OCI-LY7 (cell line): ENCODE measurements around the gene CCDC51. TPM values are rescaled to one million over a fixed set of nuclear protein-coding genes. Genes with fewer than 3 reads are reported as not detected.

Experiments
- BruUV-seq: library from RNA; stranded (reverse); fragments of 400-500 nt; replicated peaks from 2 replicates; lab custom pipeline; 2021; lab: Mats Ljungman, UMichigan
- CTCF ChIA-PET: fragments of 300-600 bp; sonication (Branson Sonifier 250); formaldehyde crosslinking; loops from one replicate; lab custom pipeline; 2022; ENCODE audit warnings: antibody characterized with exemption; ENCODE audit not compliant: unreplicated experiment; lab: Charles Lee
- POLR2A ChIA-PET: fragments of 300-600 bp; sonication (Branson Sonifier 250); formaldehyde crosslinking; loops from one replicate; lab custom pipeline; 2022; ENCODE audit warnings: antibody characterized with exemption; lab: Charles Lee
- DNase-seq: peaks from one replicate; pipeline ENCODE4 v3.0.0-alpha.2; 2015; ENCODE audit warnings: low spot score
- H2AFZ ChIP-seq: fragments of 200-600 bp; sonication (generic), shearing (Covaris generic); 2 replicates; pipeline ENCODE4 v1.6.1; 2014; ENCODE audit warnings: mild to moderate bottlenecking, antibody characterized with exemption, low read length, moderate library complexity
- H3K27ac ChIP-seq: fragments of 200-600 bp; sonication (generic); 2 replicates; pipeline ENCODE4 v1.5.1; 2014; ENCODE audit warnings: mixed run types, low read depth, mild to moderate bottlenecking, moderate library complexity, low read length, inconsistent platforms; ENCODE audit not compliant: poor library complexity, severe bottlenecking
- H3K36me3 ChIP-seq: fragments of 200-600 bp; sonication (generic); 2 replicates; pipeline ENCODE4 v1.6.1; 2014; ENCODE audit warnings: mild to moderate bottlenecking, antibody characterized with exemption, low read length, moderate library complexity, mixed read lengths; ENCODE audit not compliant: insufficient read depth
- H3K4me1 ChIP-seq: fragments of 200-600 bp; sonication (generic); 2 replicates; pipeline ENCODE4 v1.5.1; 2014; ENCODE audit warnings: mild to moderate bottlenecking, low read length; ENCODE audit not compliant: insufficient read depth, poor library complexity, severe bottlenecking
- H3K4me2 ChIP-seq: fragments of 200-600 bp; sonication (generic); 2 replicates; pipeline ENCODE4 v1.6.1; 2014; ENCODE audit warnings: mild to moderate bottlenecking, low read length
- H3K4me3 ChIP-seq: fragments of 200-600 bp; sonication (generic); 2 replicates; pipeline ENCODE4 v1.5.1; 2014; ENCODE audit warnings: mild to moderate bottlenecking, low read depth, low read length; ENCODE audit not compliant: poor library complexity, severe bottlenecking
- H3K79me2 ChIP-seq: fragments of 200-600 bp; sonication (generic); 2 replicates; pipeline ENCODE4 v1.6.1; 2016; ENCODE audit warnings: low read depth, mild to moderate bottlenecking, low read length, moderate library complexity, mixed read lengths; ENCODE audit not compliant: insufficient read depth
- H3K9me2 ChIP-seq: fragments of 200-600 bp; sonication (generic); 2 replicates; pipeline ENCODE4 v1.6.1; 2016; ENCODE audit warnings: mild to moderate bottlenecking, low read length, mixed read lengths; ENCODE audit not compliant: insufficient read depth
- H3K9me3 ChIP-seq: fragments of 200-600 bp; sonication (generic); 2 replicates; pipeline ENCODE4 v1.6.1; 2014; ENCODE audit warnings: mild to moderate bottlenecking, mixed run types, low read length, mixed read lengths
- H4K20me1 ChIP-seq: fragments of 200-600 bp; sonication (generic); 2 replicates; pipeline ENCODE4 v1.6.1; 2014; ENCODE audit warnings: mild to moderate bottlenecking, antibody characterized with exemption, low read length, moderate library complexity, mixed read lengths; ENCODE audit not compliant: insufficient read depth
- CTCF ChIP-seq: fragments of 200-600 bp; sonication (generic); conservative IDR thresholded peaks from 2 replicates; pipeline ENCODE4 v1.5.1; 2014; ENCODE audit warnings: mild to moderate bottlenecking, antibody characterized with exemption, low read length, moderate library complexity, mixed read lengths
- EZH2phosphoT487 ChIP-seq: fragments of 200-600 bp; sonication (generic); IDR thresholded peaks from 2 replicates; pipeline ENCODE4 v1.6.1; 2018; ENCODE audit warnings: low read depth, borderline replicate concordance, mild to moderate bottlenecking, mixed run types, antibody characterized with exemption, low read length, moderate library complexity, mixed read lengths
- intact Hi-C: fragments of 100-400 bp; cut with micrococcal nuclease; formaldehyde crosslinking; loops from one replicate; pipeline ENCODE4 v1.10.0; 2022; ENCODE audit not compliant: unreplicated experiment
- total RNA-seq, 2 experiments: library from RNA; depleted of rRNA in 1 of 2; stranded (reverse); fragments of >200 nt in 1 of 2; shearing (Covaris generic) in 1 of 2; gene quantifications; 2 replicates each; pipeline ENCODE4 v1.2.3, GENCODE V29; 2014 to 2022

CCDC51 gene
- total RNA-seq, 2 experiments from 2014 or later, result 23.0 to 24.9 TPM

GRCh38 chr3:48440590-48440958 lies 655 bp upstream of the CCDC51 start:
- Histone ChIP-seq H3K9me3 (no peaks in the 10 kb centered on the region), H3K4me1 (peaks cover 53% of the 10 kb centered on the region), H4K20me1 (peaks cover 14% of the 10 kb centered on the region), H3K9me2 (no peaks in the 10 kb centered on the region), H3K36me3 (peaks cover 43% of the 10 kb centered on the region), H3K4me3 (peak overlapping the region; percentile 98), H3K27ac (peak overlapping the region; percentile 77), H2AFZ (peak overlapping the region; percentile 11; the same call in 1 of the 2 replicates), H3K79me2 (peaks cover 45% of the 10 kb centered on the region), H3K4me2 (peak overlapping the region; percentile 80)
- ChIA-PET POLR2A (interaction anchor here (0.5 to 2.4 kb wide), 7 partner anchors 11 to 116 kb away, joined by 3 to 16 read pairs (median 5); partner anchors contain the start of gene PFKFB4), CTCF (no interaction called here)
- BruUV-seq, result TSS peak; percentile 76
- TF ChIP-seq EZH2phosphoT487 (no peak), CTCF (no peak)
- intact Hi-C loops, result loop anchor here (2.0 to 10.0 kb wide), 3 partner anchors 32 to 356 kb away; partner anchors contain the start of gene SLC26A6
- peak; percentile 22 for DNase-seq

- peaks cover 50% of the 10 kb centered on the region for H3K4me1 ChIP-seq
- intact Hi-C loops, result loop anchor here (2.0 to 10.0 kb wide), 2 partner anchors 69 to 133 kb away; partner anchors contain the start of gene NME6
- H3K4me3 ChIP-seq, result no peak overlapping the region
- H3K79me2 ChIP-seq, result peaks cover 38% of the 10 kb centered on the region
- H3K27ac ChIP-seq, result peak overlapping the region; percentile 27
- peak; percentile 23 for DNase-seq
- TF ChIP-seq EZH2phosphoT487, result no peak
- H2AFZ ChIP-seq, result no peak overlapping the region
- ChIA-PET CTCF (interaction anchor here (1.0 kb wide), 1 partner anchor 8 kb away, joined by 3 read pairs; no protein-coding TSS in a partner anchor), POLR2A (no interaction called here)
- BruUV-seq, result no TSS peak
- H3K9me3 ChIP-seq, result no peaks in the 10 kb centered on the region
- peaks cover 39% of the 10 kb centered on the region for H3K36me3 ChIP-seq
- H3K4me2 ChIP-seq, result peak overlapping the region; percentile 74
- no peaks in the 10 kb centered on the region for H3K9me2 ChIP-seq
- peaks cover 17% of the 10 kb centered on the region for H4K20me1 ChIP-seq
Measured at GRCh38 chr3:48437812-48438211, 2.1 kb downstream of the CCDC51 start.

GRCh38 chr3:48436855-48437254 lies 3.1 kb downstream of the CCDC51 start:
- intact Hi-C loops, result loop anchor here (1.0 to 10.0 kb wide), 6 partner anchors 36 to 243 kb away; partner anchors contain the start of gene NME6
- no peak overlapping the region; the same call in 1 of the 2 replicates for H2AFZ ChIP-seq
- peaks cover 47% of the 10 kb centered on the region for H3K4me1 ChIP-seq
- peak overlapping the region; percentile 74; the same call in 1 of the 2 replicates for H3K4me2 ChIP-seq
- no TSS peak for BruUV-seq
- peaks cover 41% of the 10 kb centered on the region for H3K36me3 ChIP-seq
- no peak for TF ChIP-seq EZH2phosphoT487
- no peak for TF ChIP-seq CTCF
- POLR2A ChIA-PET, result interaction anchor here (0.9 to 1.5 kb wide), 3 partner anchors 10 to 246 kb away, joined by 3 to 6 read pairs (median 3); partner anchors contain the start of gene ATRIP
- DNase-seq, result no peak
- H4K20me1 ChIP-seq, result peaks cover 13% of the 10 kb centered on the region
- H3K27ac ChIP-seq, result peak overlapping the region; percentile 41
- no peak overlapping the region for H3K4me3 ChIP-seq
- CTCF ChIA-PET, result interaction anchor here (0.7 to 1.9 kb wide), 13 partner anchors 9 to 242 kb away, joined by 3 to 31 read pairs (median 6); partner anchors contain the start of genes ATRIP, CELSR3 and ZNF589
- H3K9me2 ChIP-seq, result no peaks in the 10 kb centered on the region
- peaks cover 29% of the 10 kb centered on the region for H3K79me2 ChIP-seq
- H3K9me3 ChIP-seq, result no peaks in the 10 kb centered on the region
